Vagina (tissue), 2 donors: Measurements from ENCODE around the gene TANGO6.

ENCODE experiments used
- CTCF ChIP-seq, 3 experiments: fragments of 450-650 bp in 2 of 3; fragments of 200-600 bp in 1 of 3; sonication (generic) in 1 of 3; IDR thresholded peaks; one replicate each; pipeline ENCODE4 v1.5.1; 2017 to 2019; ENCODE audit warnings: antibody characterized with exemption in 3 of 3, mild to moderate bottlenecking in 2 of 3, moderate library complexity in 2 of 3
- POLR2AphosphoS5 ChIP-seq, 2 donors: sonication (generic); formaldehyde crosslinking; IDR thresholded peaks; one replicate each; pipeline ENCODE4 v1.9.0; 2017; ENCODE audit warnings: antibody characterized with exemption in 2 of 2, mild to moderate bottlenecking in 2 of 2, low read depth in 1 of 2; ENCODE audit not compliant: insufficient read depth in 1 of 2

DNA sequence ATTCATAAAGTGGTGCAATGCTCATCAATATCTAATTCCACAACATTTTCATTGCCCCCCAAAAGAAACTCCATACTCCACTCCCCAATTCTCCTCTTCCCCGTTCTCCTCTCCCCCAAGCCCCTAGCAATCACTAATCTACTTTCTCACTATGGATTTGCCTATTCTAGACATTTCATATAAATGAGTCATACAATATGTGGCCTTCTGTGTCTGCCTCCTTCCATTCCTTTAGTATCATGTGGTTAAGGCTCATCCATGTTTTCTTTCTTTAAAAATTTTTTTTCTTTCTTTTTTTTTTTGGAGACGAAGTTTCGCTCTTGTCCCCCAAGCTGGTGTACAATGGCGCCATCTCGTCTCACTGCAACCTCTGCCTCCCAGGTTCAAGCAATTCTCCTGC is 205.8 kb downstream of the TANGO6 start:
- TF ChIP-seq CTCF (IDR thresholded peaks at IDR 0.05) (no peak), POLR2AphosphoS5 (IDR thresholded peaks at IDR 0.05; ENCODE audit: insufficient read depth in 1 of 2, low read depth in 1 of 2) (no peak)
